Measurements from ENCODE around the gene RNLS. TPM values are rescaled to one million over a fixed set of nuclear protein-coding genes. Genes with fewer than 3 reads are reported as not detected.

Gene RNLS
- total and polyA plus RNA-seq, 2 of the 8 experiments (the other 6 are each of a cell fraction or from before 2014, with no cell fraction given), result 7.5 to 12.7 TPM

- Histone ChIP-seq H2BK20ac (ENCODE audit: low read length) (no peak overlapping the region), H3K4ac (replicated peaks; ENCODE audit: insufficient read length, low read depth, low read length) (no peak overlapping the region), H3K14ac (ENCODE audit: insufficient read length) (no peak overlapping the region), H3K9me3 (ENCODE audit: insufficient read depth in 2 of 2, low read depth in 1 of 2, low read length in 1 of 2) (no peaks in the 10 kb centered on the region), H3K9ac (replicated peaks in 1 of 4; ENCODE audit: extremely low read depth in 1 of 4, low read depth in 3 of 4, low read length in 3 of 4) (no peak overlapping the region), H3K4me2 (ENCODE audit: insufficient read depth in 1 of 2, low read depth in 2 of 2, low read length in 2 of 2) (no peak overlapping the region), H3K27me3 (replicated peaks in 1 of 4; ENCODE audit: control insufficient read depth in 3 of 4, extremely low read depth in 1 of 4, insufficient read depth in 3 of 4, low read length in 3 of 4) (no peaks in the 10 kb centered on the region), H4K8ac (ENCODE audit: extremely low read depth, insufficient read depth, low read length) (no peak overlapping the region), H2BK5ac (ENCODE audit: low read depth, low read length) (no peak overlapping the region), H2BK12ac (ENCODE audit: low read depth, low read length) (no peak overlapping the region), H3K23ac (ENCODE audit: insufficient read length) (no peak overlapping the region), H2BK15ac (ENCODE audit: low read length) (no peak overlapping the region), H4K5ac (ENCODE audit: insufficient read length, low read depth, low read length) (no peak overlapping the region), H3K56ac (replicated peaks; ENCODE audit: insufficient read length, low read depth, low read length) (no peak overlapping the region), H2AK5ac (ENCODE audit: low read depth, low read length) (no peak overlapping the region), H3K4me3 (ENCODE audit: extremely low read depth in 1 of 4, insufficient read depth in 2 of 4, low read depth in 3 of 4, low read length in 4 of 4) (no peak overlapping the region), H3K79me1 (ENCODE audit: low read depth, low read length) (no peaks in the 10 kb centered on the region), H2BK120ac (replicated peaks; ENCODE audit: low read depth, low read length) (no peak overlapping the region), H3K36me3 (ENCODE audit: control insufficient read depth in 2 of 4, insufficient read depth in 4 of 4, low read length in 3 of 4) (no peaks in the 10 kb centered on the region), H3K79me2 (ENCODE audit: control insufficient read depth in 1 of 2, insufficient read depth in 2 of 2, low read length in 2 of 2) (no peaks in the 10 kb centered on the region), H3K18ac (ENCODE audit: extremely low read depth, low read length) (no peak overlapping the region), H3K4me1 (replicated peaks in 1 of 4; ENCODE audit: control insufficient read depth in 3 of 4, insufficient read depth in 4 of 4, low read length in 3 of 4) (peaks cover 0 to 4% (median 0%) of the 10 kb centered on the region in 4 experiments; a peak in 1 of 7 replicates), H3K23me2 (ENCODE audit: low read depth, low read length) (no peaks in the 10 kb centered on the region), H2AFZ (ENCODE audit: low read length) (no peak overlapping the region), H4K20me1 (replicated peaks in 1 of 2; ENCODE audit: control insufficient read depth in 1 of 2, insufficient read depth in 2 of 2, low read length in 2 of 2) (no peaks in the 10 kb centered on the region), H3K27ac (ENCODE audit: low read depth, low read length) (no peak overlapping the region), H4K91ac (replicated peaks; ENCODE audit: insufficient read length, low read length) (no peak overlapping the region)
- no peak for DNase-seq (ENCODE audit: low read depth in 1 of 2, low spot score in 2 of 2)
- CTCF ChIA-PET (ENCODE audit: partially characterized antibody), result interaction anchor here (0.9 kb wide), 1 partner anchor 33 kb away, joined by 3 read pairs; no protein-coding TSS in a partner anchor
- FAIRE-seq, result no peak
- TF ChIP-seq CHD1 (IDR thresholded peaks at IDR 0.05; ENCODE audit: low read depth, low read length) (no peak), RFX5 (IDR thresholded peaks at IDR 0.05; ENCODE audit: borderline replicate concordance, low read depth, low read length) (no peak), SP4 (IDR thresholded peaks at IDR 0.05; ENCODE audit: low read length) (no peak), TAF7 (optimal IDR thresholded peaks at IDR 0.05; ENCODE audit: borderline replicate concordance, low read depth, low read length) (no peak), SRF (IDR thresholded peaks at IDR 0.05; ENCODE audit: low read depth, low read length) (no peak), SUZ12 (IDR thresholded peaks at IDR 0.05; ENCODE audit: low read length) (no peak), BRCA1 (IDR thresholded peaks at IDR 0.05; ENCODE audit: low read depth, low read length) (no peak), MAFK (IDR thresholded peaks at IDR 0.05; ENCODE audit: low read depth, low read length) (no peak), FOSL1 (IDR thresholded peaks at IDR 0.05; ENCODE audit: insufficient read depth, low read depth, low read length) (no peak), POLR2AphosphoS5 (IDR thresholded peaks at IDR 0.05; ENCODE audit: low read depth, low read length) (no peak)
- TF ChIP-seq, protein P1, sequence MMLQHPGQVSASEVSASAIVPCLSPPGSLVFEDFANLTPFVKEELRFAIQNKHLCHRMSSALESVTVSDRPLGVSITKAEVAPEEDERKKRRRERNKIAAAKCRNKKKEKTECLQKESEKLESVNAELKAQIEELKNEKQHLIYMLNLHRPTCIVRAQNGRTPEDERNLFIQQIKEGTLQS (IDR thresholded peaks at IDR 0.05; ENCODE audit: insufficient read depth, low read depth, low read length), result no peak
- TF ChIP-seq, protein P2, sequence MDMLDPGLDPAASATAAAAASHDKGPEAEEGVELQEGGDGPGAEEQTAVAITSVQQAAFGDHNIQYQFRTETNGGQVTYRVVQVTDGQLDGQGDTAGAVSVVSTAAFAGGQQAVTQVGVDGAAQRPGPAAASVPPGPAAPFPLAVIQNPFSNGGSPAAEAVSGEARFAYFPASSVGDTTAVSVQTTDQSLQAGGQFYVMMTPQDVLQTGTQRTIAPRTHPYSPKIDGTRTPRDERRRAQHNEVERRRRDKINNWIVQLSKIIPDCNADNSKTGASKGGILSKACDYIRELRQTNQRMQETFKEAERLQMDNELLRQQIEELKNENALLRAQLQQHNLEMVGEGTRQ (IDR thresholded peaks at IDR 0.05; ENCODE audit: low read length), result no peak
- 92% methylated on average over 1 of the region's 1 CpG; no CpG with 5 or more reads in 1 of the 2 experiments for WGBS, 2 experiments (ENCODE audit: extremely low coverage in 1 of 2, insufficient coverage in 1 of 2, insufficient read length in 1 of 2, insufficient replicate concordance in 2 of 2, low coverage in 1 of 2, low lambda C conversion rate in 2 of 2, missing lambda C conversion rate in 1 of 2)
- POLR2A ChIA-PET (ENCODE audit: partially characterized antibody), result no interaction called here
Measured at GRCh38 chr10:88286030-88286429, 297.1 kb downstream of the RNLS start.
